ENCODE data around the gene SIAE.

DNA sequence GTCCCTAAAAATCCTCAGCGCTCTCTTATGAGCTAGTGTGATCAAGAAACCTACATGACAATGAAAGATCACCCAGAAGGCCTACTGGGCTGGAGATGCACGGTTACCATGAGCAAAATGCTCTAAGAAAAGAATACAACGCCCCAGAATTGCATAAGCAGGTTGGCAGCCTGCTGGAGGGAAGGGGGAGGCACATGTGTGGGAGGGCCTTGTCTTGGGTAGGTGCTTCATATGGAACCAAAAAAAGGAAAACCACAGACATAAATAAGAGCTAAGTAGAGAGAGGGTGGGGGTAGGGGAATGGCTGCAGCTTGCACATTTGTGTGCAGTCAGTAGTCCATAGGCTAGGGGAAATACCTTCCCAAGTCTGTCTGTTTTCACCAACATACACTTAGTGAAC is 2.8 kb downstream of the SIAE start:
- TF ChIP-seq, protein P1, sequence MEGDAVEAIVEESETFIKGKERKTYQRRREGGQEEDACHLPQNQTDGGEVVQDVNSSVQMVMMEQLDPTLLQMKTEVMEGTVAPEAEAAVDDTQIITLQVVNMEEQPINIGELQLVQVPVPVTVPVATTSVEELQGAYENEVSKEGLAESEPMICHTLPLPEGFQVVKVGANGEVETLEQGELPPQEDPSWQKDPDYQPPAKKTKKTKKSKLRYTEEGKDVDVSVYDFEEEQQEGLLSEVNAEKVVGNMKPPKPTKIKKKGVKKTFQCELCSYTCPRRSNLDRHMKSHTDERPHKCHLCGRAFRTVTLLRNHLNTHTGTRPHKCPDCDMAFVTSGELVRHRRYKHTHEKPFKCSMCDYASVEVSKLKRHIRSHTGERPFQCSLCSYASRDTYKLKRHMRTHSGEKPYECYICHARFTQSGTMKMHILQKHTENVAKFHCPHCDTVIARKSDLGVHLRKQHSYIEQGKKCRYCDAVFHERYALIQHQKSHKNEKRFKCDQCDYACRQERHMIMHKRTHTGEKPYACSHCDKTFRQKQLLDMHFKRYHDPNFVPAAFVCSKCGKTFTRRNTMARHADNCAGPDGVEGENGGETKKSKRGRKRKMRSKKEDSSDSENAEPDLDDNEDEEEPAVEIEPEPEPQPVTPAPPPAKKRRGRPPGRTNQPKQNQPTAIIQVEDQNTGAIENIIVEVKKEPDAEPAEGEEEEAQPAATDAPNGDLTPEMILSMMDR (conservative IDR thresholded peaks at IDR 0.05 in 1 of 2, IDR thresholded peaks at IDR 0.05 in 1 of 2; ENCODE audit: low read depth in 1 of 2, low read length in 2 of 2) = no peak
- no peak for TF ChIP-seq EZH2 (IDR thresholded peaks at IDR 0.05; ENCODE audit: low read length, missing control alignments)

Data from fibroblast of lung (primary cell).